HG03442 (cell line): ENCODE results near the gene KCNN3.

ENCODE experiments used
- ATAC-seq: cut with Tn5 transposase; IDR thresholded peaks from one replicate; pipeline ENCODE4 v1.9.1; 2021; ENCODE audit warnings: mild to moderate bottlenecking, moderate library complexity; ENCODE audit not compliant: unreplicated experiment

KCNN3 gene

GRCh38 chr1:154735061-154735803 is 134.8 kb downstream of the KCNN3 start:
- no peak for ATAC-seq

- no peak for ATAC-seq
Observed at GRCh38 chr1:154733621-154734020, 136.5 kb downstream of the KCNN3 start.

GRCh38 chr1:154730986-154731489 is 139.0 kb downstream of the KCNN3 start:
- no peak for ATAC-seq

- ATAC-seq, result no peak
Observed at GRCh38 chr1:154730259-154730658, 139.8 kb downstream of the KCNN3 start.

GRCh38 chr1:154729577-154729976 is 140.5 kb downstream of the KCNN3 start:
- ATAC-seq, result no peak

DNA sequence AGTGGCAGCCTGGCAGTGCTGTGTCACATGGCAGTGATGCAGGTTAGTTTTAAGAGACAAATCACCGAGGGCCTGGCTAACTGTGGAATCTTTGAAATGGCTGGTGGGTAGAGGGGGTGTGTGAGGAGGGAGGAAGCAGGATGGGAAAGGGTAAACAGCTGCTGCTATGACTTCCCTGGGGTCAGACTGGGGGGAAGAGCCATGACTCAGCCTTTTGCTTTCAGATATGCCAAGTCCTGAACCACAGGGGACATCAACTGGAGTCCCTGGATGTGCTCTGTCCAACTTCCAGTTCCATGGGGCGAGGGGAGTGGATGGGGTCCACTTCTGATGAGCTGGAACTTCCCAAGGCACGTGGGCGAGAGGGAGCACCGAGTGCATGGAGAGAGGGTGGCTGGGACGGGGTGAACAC is 141.0 kb downstream of the KCNN3 start:
- ATAC-seq, result no peak

DNA sequence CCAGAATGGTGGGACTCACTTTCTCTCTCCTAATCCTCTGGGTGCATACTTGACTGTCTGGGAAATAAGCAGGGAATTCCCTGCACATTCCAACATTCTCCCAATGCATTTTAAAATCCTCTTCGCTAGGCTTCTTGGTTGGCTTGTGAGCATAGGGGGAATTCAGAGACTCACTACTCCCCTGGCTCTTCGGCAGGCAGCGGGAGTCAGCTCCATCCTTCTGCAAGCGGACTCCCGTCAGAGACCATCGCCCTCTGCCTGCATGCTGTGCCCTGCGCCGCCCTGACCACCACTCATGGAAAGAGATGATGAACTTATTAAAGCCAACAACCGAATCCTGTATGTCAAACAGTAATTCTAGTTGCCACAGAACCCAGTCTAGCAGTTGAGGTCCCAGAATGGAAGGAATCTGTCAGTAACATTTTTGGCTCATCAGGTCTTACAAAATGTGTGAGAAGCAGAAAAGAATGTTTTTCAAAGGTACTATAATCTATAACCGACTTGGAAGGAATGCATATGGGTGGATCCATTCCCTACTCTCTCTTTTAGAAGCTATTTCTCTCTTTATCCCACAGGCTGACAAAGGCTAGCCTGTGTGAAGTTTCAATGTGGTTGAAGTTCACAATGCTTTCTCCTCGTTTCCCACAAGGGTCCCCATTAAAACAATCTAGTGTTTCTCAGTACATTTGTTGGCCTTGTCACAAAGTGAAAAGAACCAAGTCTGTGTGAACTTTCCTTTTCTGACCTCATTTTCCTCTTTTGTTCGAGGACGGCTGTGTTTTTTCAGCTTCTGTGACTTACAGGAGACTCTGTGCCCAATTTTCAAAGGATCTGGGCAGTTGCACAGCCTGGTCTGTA is 143.0 kb downstream of the KCNN3 start:
- ATAC-seq, result no peak

- peak; percentile 71 for ATAC-seq
Observed at GRCh38 chr1:154726443-154726842, 143.6 kb downstream of the KCNN3 start.

- ATAC-seq, result no peak
Observed at GRCh38 chr1:154725865-154726264, 144.2 kb downstream of the KCNN3 start.

DNA sequence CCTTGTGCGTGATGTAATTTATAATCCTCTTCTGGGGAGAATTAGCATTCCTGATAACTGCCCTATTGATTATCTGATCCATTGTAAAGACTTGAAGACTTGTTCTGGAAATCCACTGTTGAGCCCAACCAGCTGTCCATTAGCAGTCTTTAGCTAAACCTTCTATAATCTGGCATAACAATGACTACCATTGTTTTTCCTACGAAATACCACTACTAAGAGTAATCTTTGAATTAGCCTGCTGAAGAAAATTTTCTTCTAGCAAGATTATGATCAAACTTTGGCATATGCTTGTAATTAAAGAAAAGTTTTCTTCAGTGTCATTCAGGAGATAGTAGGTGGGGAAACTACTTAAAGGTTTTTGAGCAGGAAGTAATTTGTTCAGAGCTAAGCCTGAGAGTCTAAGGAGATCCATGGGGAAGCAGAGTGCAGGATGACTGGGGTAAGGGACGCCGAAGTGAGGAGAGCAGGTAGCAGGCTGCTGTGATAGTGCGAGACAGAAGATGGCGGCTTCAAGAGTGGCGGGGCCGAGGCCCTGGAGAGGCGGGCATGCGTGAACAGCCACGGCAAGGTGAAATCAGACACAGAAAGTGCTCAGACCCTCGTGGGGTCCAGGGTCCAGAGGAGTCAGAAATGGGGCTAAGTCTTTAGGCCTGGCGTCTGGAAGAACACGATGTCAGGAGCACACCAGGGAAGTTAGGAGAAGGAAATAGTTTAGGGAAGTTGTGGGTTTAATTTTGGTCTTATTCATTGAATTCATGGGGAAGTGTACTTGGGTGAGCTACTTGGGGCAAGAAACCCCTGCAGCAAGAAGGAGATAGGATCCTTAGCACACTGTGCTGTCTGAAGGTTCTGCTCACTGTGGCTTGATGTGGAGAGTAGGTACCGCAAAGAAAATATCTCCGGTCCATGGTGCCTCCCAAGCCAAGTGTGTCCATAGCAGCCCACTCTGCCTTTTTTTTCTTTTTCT is 149.5 kb downstream of the KCNN3 start:
- ATAC-seq, result no peak

- no peak for ATAC-seq
Observed at GRCh38 chr1:154719586-154720327, 150.3 kb downstream of the KCNN3 start.

- no peak for ATAC-seq
Observed at GRCh38 chr1:154718566-154718965, 151.5 kb downstream of the KCNN3 start.

- no peak for ATAC-seq
Observed at GRCh38 chr1:154717528-154717924, 152.6 kb downstream of the KCNN3 start.

GRCh38 chr1:154716614-154717527 is 153.2 kb downstream of the KCNN3 start:
- ATAC-seq, result no peak

DNA sequence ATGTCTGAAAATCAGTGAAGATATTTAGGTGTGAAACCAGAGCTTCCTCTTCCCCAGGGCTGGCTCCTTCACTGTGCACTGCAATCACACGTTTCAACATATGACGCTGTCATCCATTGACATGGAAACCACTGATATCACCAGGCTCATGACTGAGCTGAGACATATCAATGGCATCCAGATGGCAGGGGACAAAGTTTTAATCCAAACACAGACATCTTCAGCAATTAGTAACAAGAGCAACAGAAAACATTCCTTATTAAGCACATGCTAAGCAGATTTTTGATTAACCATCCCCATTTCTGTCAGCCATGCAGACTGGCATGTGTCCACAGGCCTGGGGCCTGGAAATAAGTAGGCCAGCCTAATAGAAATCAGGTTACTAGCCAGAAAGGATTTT is 154.1 kb downstream of the KCNN3 start:
- ATAC-seq, result no peak

GRCh38 chr1:154715385-154715784 is 154.7 kb downstream of the KCNN3 start:
- ATAC-seq, result no peak

DNA sequence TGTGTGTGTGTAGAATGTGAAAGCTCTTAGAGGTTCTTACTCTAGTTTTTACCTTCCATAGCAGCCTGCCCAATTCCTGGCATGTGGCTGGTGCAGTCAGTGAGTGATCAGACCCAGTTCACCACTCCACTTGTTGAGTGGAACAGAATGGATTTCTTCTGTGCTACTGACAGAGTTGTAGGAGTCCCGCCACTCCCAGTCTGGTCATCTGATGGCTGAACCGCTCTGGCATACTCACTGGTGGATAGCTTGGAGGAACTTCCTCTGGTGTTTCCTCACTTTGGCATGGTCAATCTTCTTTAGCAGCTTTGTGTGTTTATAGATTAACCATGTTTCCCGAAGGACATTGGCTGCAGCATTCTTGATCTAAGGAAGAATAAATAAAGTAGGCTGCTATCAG is 155.4 kb downstream of the KCNN3 start:
- ATAC-seq, result no peak

DNA sequence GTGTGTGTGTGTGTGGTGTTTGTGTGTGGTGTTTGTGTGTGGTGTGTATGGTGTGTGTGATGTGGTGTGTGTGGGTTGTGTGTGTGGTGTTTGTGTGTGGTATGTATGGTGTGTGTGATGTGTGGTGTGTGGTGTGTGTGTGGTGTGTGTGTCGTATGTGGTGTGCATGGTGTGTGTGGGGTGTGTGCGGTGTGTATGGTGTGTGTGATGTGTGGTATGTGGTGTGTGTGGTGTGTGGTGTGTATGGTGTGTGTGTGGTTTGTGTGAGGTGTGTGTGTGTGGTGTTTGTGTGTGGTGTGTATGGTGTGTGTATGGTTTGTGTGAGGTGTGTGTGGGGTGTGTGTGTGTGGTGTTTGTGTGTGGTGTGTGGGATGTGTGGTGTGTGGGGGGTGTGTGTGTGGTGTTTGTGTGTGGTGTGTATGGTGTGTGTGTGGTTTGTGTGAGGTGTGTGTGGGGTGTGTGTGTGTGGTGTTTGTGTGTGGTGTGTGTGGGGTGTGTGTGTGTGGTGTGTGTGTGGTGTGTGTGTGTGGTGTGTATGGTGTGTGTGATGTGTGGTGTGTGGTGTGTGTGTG is 155.9 kb downstream of the KCNN3 start:
- ATAC-seq, result no peak

- ATAC-seq, result no peak
Observed at GRCh38 chr1:154713005-154713404, 157.1 kb downstream of the KCNN3 start.
